Ishikawa (cell line): ENCODE measurements around the gene ZMYND11.

Experiments
- CEBPB ChIP-seq: IDR thresholded peaks from 2 replicates; pipeline ENCODE4 v1.6.1; 2012
- EGR1 ChIP-seq: IDR thresholded peaks from 2 replicates; pipeline ENCODE4 v1.6.1; 2012
- EP300 ChIP-seq: IDR thresholded peaks from 2 replicates; pipeline ENCODE4 v1.6.1; 2012; ENCODE audit warnings: borderline replicate concordance
- FOXM1 ChIP-seq: IDR thresholded peaks from 2 replicates; pipeline ENCODE4 v1.6.1; 2012; ENCODE audit warnings: low read depth, borderline replicate concordance
- TAF1 ChIP-seq: IDR thresholded peaks from 2 replicates; pipeline ENCODE4 v1.6.1; 2012; ENCODE audit warnings: low read depth, mild to moderate bottlenecking
- ZBTB7A ChIP-seq: IDR thresholded peaks from 2 replicates; pipeline ENCODE4 v1.6.1; 2012; ENCODE audit warnings: low read depth
- TF ChIP-seq, protein P1 (sequence below): IDR thresholded peaks from 2 replicates; pipeline ENCODE4 v1.6.1; 2012; ENCODE audit warnings: low read depth, mild to moderate bottlenecking

DNA sequence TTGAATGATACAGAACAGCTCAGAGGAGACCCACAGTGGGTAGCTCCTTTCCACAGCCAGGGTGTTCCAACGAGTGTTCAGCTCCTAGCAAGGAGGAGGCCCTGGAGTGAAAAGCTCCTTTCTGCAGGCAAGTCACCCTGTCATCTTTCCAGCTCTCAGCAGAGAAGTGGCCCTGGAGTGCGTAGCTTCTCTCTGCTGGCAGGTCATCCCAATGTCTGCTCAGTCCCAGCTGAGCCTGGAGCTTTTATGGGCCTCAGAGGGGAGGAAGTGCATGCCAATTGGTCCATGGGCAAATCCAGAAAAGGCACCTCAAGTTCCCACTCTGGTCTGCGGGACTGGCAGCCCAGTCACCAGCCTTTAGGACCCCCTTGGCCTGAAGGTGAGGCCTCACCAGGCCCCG, 30.8 kb upstream of the ZMYND11 start:
- TF ChIP-seq TAF1 (no peak), EGR1 (no peak), EP300 (no peak), CEBPB (no peak), ZBTB7A (no peak), FOXM1 (no peak)
- TF ChIP-seq, protein P1, sequence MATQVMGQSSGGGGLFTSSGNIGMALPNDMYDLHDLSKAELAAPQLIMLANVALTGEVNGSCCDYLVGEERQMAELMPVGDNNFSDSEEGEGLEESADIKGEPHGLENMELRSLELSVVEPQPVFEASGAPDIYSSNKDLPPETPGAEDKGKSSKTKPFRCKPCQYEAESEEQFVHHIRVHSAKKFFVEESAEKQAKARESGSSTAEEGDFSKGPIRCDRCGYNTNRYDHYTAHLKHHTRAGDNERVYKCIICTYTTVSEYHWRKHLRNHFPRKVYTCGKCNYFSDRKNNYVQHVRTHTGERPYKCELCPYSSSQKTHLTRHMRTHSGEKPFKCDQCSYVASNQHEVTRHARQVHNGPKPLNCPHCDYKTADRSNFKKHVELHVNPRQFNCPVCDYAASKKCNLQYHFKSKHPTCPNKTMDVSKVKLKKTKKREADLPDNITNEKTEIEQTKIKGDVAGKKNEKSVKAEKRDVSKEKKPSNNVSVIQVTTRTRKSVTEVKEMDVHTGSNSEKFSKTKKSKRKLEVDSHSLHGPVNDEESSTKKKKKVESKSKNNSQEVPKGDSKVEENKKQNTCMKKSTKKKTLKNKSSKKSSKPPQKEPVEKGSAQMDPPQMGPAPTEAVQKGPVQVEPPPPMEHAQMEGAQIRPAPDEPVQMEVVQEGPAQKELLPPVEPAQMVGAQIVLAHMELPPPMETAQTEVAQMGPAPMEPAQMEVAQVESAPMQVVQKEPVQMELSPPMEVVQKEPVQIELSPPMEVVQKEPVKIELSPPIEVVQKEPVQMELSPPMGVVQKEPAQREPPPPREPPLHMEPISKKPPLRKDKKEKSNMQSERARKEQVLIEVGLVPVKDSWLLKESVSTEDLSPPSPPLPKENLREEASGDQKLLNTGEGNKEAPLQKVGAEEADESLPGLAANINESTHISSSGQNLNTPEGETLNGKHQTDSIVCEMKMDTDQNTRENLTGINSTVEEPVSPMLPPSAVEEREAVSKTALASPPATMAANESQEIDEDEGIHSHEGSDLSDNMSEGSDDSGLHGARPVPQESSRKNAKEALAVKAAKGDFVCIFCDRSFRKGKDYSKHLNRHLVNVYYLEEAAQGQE, result no peak
